ENCODE results near the gene EML4.
"Not testable (repeated sequence)": the region's sequence is repeated elsewhere in the genome, so short reads cannot be mapped to it uniquely, and the experiment has no call there.

EML4 gene

GRCh38 chr2:42170619-42171395 is 1.7 kb downstream of the EML4 start:
- no peak for TF ChIP-seq CTCF (IDR thresholded peaks at IDR 0.05; ENCODE audit: low read depth, low read length)
- H3K4me3 ChIP-seq (ENCODE audit: low read depth, low read length): peak overlapping the region; percentile 78

GRCh38 chr2:42171396-42171980 is 2.3 kb downstream of the EML4 start:
- TF ChIP-seq CTCF (IDR thresholded peaks at IDR 0.05; ENCODE audit: low read depth, low read length): no peak
- H3K4me3 ChIP-seq (ENCODE audit: low read depth, low read length): peak overlapping the region; percentile 78

- H3K4me3 ChIP-seq (ENCODE audit: low read depth, low read length): peak overlapping the region; percentile 78
Observed at GRCh38 chr2:42172020-42172419, 2.9 kb downstream of the EML4 start.

DNA sequence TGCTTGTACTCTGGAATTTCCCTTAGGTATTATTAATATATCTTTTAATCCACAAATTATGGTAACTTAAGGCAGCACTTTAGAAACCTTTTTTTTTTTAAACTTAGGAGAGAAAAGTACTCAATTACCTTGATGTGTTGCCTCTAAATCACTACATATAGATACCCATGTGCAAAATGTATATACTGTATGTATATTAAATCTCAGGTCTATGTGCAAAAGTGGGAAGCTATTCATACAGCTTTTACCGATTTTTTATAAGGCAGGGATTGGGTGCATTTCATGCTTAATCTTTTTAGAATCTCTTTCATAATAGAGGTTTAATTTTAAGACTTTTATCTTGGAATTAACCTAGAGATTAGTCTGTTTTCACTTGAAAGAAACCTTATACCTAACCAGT is 3.4 kb downstream of the EML4 start:
- TF ChIP-seq CTCF (IDR thresholded peaks at IDR 0.05; ENCODE audit: low read depth, low read length): no peak
- no peak overlapping the region for H3K4me3 ChIP-seq (ENCODE audit: low read depth, low read length)

More at GRCh38 chr2:42172020-42172419, 2.9 kb downstream of the EML4 start:
- no peak for TF ChIP-seq CTCF (IDR thresholded peaks at IDR 0.05; ENCODE audit: low read depth, low read length)

GRCh38 chr2:42173467-42173866 is 4.3 kb downstream of the EML4 start:
- not testable (repeated sequence) for H3K4me3 ChIP-seq (ENCODE audit: low read depth, low read length)

DNA sequence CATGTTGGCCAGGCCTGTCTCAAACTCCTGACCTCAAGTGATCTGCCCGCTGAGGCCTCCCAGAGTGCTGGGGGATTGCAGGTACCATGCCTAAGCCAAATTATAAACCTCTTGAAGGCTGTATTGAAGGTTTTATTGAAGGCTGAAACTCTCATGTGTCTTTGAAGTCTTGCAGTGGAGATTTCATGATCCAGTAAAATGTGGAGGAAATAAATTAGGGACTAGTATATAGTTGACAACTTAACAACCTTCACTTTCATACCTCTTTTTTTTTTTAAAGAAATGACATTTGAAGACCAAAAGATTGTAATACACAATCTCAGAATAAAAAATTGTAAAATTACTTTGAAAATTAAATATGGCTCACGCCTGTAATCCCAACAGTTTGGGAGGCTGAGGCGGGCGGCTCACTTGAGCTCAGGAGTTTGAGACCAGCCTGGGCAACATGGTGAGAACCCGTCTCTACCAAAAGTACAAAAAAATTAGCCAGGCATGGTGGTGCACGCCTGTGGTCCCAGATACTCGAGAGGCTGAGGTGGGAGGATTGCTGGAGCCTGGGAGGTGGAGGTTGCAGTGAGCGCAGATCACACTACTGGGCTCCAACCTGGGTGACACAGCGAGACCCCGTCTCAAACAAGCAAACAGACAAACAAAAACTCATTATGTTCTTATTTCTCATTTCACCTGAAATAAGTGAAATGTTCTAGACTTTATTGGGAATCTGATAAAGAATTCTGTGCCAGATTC is 8.0 kb downstream of the EML4 start:
- H3K4me3 ChIP-seq (ENCODE audit: low read depth, low read length): no peak overlapping the region

GRCh38 chr2:42178335-42178734 is 9.2 kb downstream of the EML4 start:
- H3K4me3 ChIP-seq (ENCODE audit: low read depth, low read length): no peak overlapping the region
- no peak for TF ChIP-seq CTCF (IDR thresholded peaks at IDR 0.05; ENCODE audit: low read depth, low read length)

More for the DNA sequence above, 8.0 kb downstream of the EML4 start:
- TF ChIP-seq CTCF (IDR thresholded peaks at IDR 0.05; ENCODE audit: low read depth, low read length): no peak
